H9 (cell line): ENCODE measurements around the gene PACSIN2. TPM values are rescaled to one million over a fixed set of nuclear protein-coding genes. Genes with fewer than 3 reads are reported as not detected.

Source experiments
- DNase-seq: peaks from one replicate; pipeline ENCODE4 v3.0.0-alpha.2; 2017
- H2AFZ ChIP-seq: one replicate; pipeline ENCODE4 v1.6.1; 2013; ENCODE audit warnings: mild to moderate bottlenecking, low read length, control low read depth, moderate library complexity
- H2AK5ac ChIP-seq: 2 replicates; pipeline ENCODE4 v1.6.1; 2013; ENCODE audit warnings: low read length, control low read depth, mixed read lengths; ENCODE audit not compliant: insufficient read length
- H2BK120ac ChIP-seq: one replicate; pipeline ENCODE4 v1.6.1; 2013; ENCODE audit warnings: low read depth, mild to moderate bottlenecking, low read length, control low read depth, inconsistent platforms; ENCODE audit not compliant: poor library complexity, severe bottlenecking
- H2BK12ac ChIP-seq: 2 replicates; pipeline ENCODE4 v1.6.1; 2013; ENCODE audit warnings: low read length, control low read depth, mixed read lengths, low read depth; ENCODE audit not compliant: insufficient read length
- H2BK15ac ChIP-seq: 2 replicates; pipeline ENCODE4 v1.6.1; 2013; ENCODE audit warnings: low read depth, low read length, control low read depth
- H2BK20ac ChIP-seq: one replicate; pipeline ENCODE4 v1.6.1; 2013; ENCODE audit warnings: low read depth, mild to moderate bottlenecking, low read length, control low read depth, inconsistent platforms; ENCODE audit not compliant: poor library complexity, severe bottlenecking
- H2BK5ac ChIP-seq: 2 replicates; pipeline ENCODE4 v1.6.1; 2013; ENCODE audit warnings: low read length, control low read depth, mixed read lengths; ENCODE audit not compliant: insufficient read length
- H3K14ac ChIP-seq: 2 replicates; pipeline ENCODE4 v1.6.1; 2013; ENCODE audit warnings: low read length, control low read depth; ENCODE audit not compliant: insufficient read depth
- H3K18ac ChIP-seq: 2 replicates; pipeline ENCODE4 v1.6.1; 2013; ENCODE audit warnings: low read depth, mild to moderate bottlenecking, mixed read lengths, low read length, control low read depth; ENCODE audit not compliant: insufficient read length
- H3K23ac ChIP-seq: 2 replicates; pipeline ENCODE4 v1.6.1; 2013; ENCODE audit warnings: low read length, control low read depth, mixed read lengths, low read depth; ENCODE audit not compliant: insufficient read length
- H3K23me2 ChIP-seq: 2 replicates; pipeline ENCODE4 v1.6.1; 2013; ENCODE audit warnings: low read depth, mild to moderate bottlenecking, mixed read lengths, low read length, control low read depth; ENCODE audit not compliant: insufficient read length, poor library complexity, severe bottlenecking
- H3K27ac ChIP-seq: 2 replicates; pipeline ENCODE4 v1.5.1; 2013; ENCODE audit warnings: low read length, control low read depth, mixed read lengths, low read depth; ENCODE audit not compliant: insufficient read length
- H3K27me3 ChIP-seq: 2 replicates; pipeline ENCODE4 v1.6.1; 2013; ENCODE audit warnings: low read length, control low read depth, inconsistent platforms; ENCODE audit not compliant: insufficient read depth
- H3K4ac ChIP-seq: 2 replicates; pipeline ENCODE4 v1.6.1; 2013; ENCODE audit warnings: low read depth, mild to moderate bottlenecking, control low read depth, inconsistent platforms, low read length, moderate library complexity
- H3K4me1 ChIP-seq: 2 replicates; pipeline ENCODE4 v1.6.1; 2013; ENCODE audit warnings: low read length, control low read depth, inconsistent platforms; ENCODE audit not compliant: insufficient read depth
- H3K4me2 ChIP-seq: 2 replicates; pipeline ENCODE4 v1.6.1; 2013; ENCODE audit warnings: low read length, control low read depth, mixed read lengths; ENCODE audit not compliant: insufficient read length, insufficient read depth
- H3K56ac ChIP-seq: 2 replicates; pipeline ENCODE4 v1.6.1; 2013; ENCODE audit warnings: low read depth, mild to moderate bottlenecking, mixed read lengths, low read length, control low read depth; ENCODE audit not compliant: insufficient read length
- H3K79me1 ChIP-seq: 2 replicates; pipeline ENCODE4 v1.6.1; 2013; ENCODE audit warnings: low read depth, mild to moderate bottlenecking, moderate library complexity, low read length, control low read depth, inconsistent platforms; ENCODE audit not compliant: insufficient read depth, poor library complexity, severe bottlenecking
- H3K79me2 ChIP-seq: 2 replicates; pipeline ENCODE4 v1.6.1; 2013; ENCODE audit warnings: low read length, control low read depth, inconsistent platforms; ENCODE audit not compliant: insufficient read depth
- H3K9ac ChIP-seq: 2 replicates; pipeline ENCODE4 v1.6.1; 2013; ENCODE audit warnings: low read length, control low read depth, mixed read lengths; ENCODE audit not compliant: insufficient read length; ENCODE audit errors: extremely low read depth
- H3K9me3 ChIP-seq: one replicate; pipeline ENCODE4 v1.6.1; 2013; ENCODE audit warnings: low read depth, low read length, inconsistent platforms; ENCODE audit not compliant: control insufficient read depth
- H3T11ph ChIP-seq: one replicate; pipeline ENCODE4 v1.6.1; 2013; ENCODE audit warnings: mild to moderate bottlenecking, low read length, control low read depth, inconsistent platforms
- H4K20me1 ChIP-seq: one replicate; pipeline ENCODE4 v1.6.1; 2013; ENCODE audit not compliant: control insufficient read depth, insufficient read length, insufficient read depth
- H4K5ac ChIP-seq: 2 replicates; pipeline ENCODE4 v1.6.1; 2013; ENCODE audit warnings: low read depth, mild to moderate bottlenecking, mixed read lengths, low read length, control low read depth; ENCODE audit not compliant: insufficient read length
- H4K8ac ChIP-seq: replicated peaks from 2 replicates; pipeline ENCODE4 v1.6.1; 2013; ENCODE audit warnings: low read length, control low read depth, mixed read lengths, low read depth; ENCODE audit not compliant: insufficient read length
- H4K91ac ChIP-seq: 2 replicates; pipeline ENCODE4 v1.6.1; 2013; ENCODE audit warnings: low read depth, mild to moderate bottlenecking, moderate library complexity, mixed read lengths, low read length, control low read depth; ENCODE audit not compliant: insufficient read length
- H3K27ac Mint-ChIP-seq, 3 experiments: 2 replicates in 2 of 3; 3 replicates in 1 of 3; pipeline ENCODE4 v1.8.0; 2020 to 2021; ENCODE audit warnings: mixed read lengths in 3 of 3, mild to moderate bottlenecking in 1 of 3, moderate library complexity in 1 of 3
- H3K27me3 Mint-ChIP-seq: 2 replicates; pipeline ENCODE4 v1.8.0; 2021; ENCODE audit warnings: low read depth, mild to moderate bottlenecking, moderate library complexity, mixed read lengths
- H3K36me3 Mint-ChIP-seq, 3 experiments: 2 replicates in 2 of 3; 3 replicates in 1 of 3; pipeline ENCODE4 v1.8.0; 2020 to 2021; ENCODE audit warnings: low read depth in 3 of 3, mixed read lengths in 3 of 3; ENCODE audit not compliant: insufficient read depth in 1 of 3
- H3K4me1 Mint-ChIP-seq, 2 experiments: 2 replicates each; pipeline ENCODE4 v1.8.0; 2020; ENCODE audit warnings: mixed read lengths in 2 of 2
- H3K4me3 Mint-ChIP-seq, 2 experiments: 2 replicates in 1 of 2; 3 replicates in 1 of 2; pipeline ENCODE4 v1.8.0; 2020 to 2021; ENCODE audit warnings: mild to moderate bottlenecking in 2 of 2, mixed read lengths in 2 of 2, moderate library complexity in 1 of 2
- H3K9me3 Mint-ChIP-seq, 2 experiments: 2 replicates in 1 of 2; 3 replicates in 1 of 2; pipeline ENCODE4 v1.8.0; 2020; ENCODE audit warnings: mild to moderate bottlenecking in 2 of 2, mixed read lengths in 2 of 2, moderate library complexity in 1 of 2
- CTCF ChIP-seq: fragments of 200-600 bp; sonication (generic); conservative IDR thresholded peaks from 3 replicates; pipeline ENCODE4 v1.8.0; 2021; ENCODE audit warnings: antibody characterized with exemption, mild to moderate bottlenecking
- WGBS: extraction: QIAGEN DNeasy Blood & Tissue Kit; methylation state at CpG from one replicate; pipeline ENCODE4 v1.1.7; 2013; ENCODE audit warnings: missing lambda C conversion rate, low lambda C conversion rate, mixed read lengths; ENCODE audit not compliant: insufficient read length; ENCODE audit errors: extremely low coverage; 5-methylcytosine and 5-hydroxymethylcytosine counted together
- long read RNA-seq: library from polyadenylated mRNA; unstranded; transcript quantifications from one replicate; pipeline ENCODE4 v2.0.0, GENCODE V29; 2020
- total RNA-seq: library from RNA; stranded (reverse); gene quantifications from 2 replicates; pipeline ENCODE4 v1.2.1, GENCODE V29; 2021

Gene PACSIN2
- 62.3 and 63.9 TPM in 2 replicates for total RNA-seq
- long read RNA-seq, transcript PACSIN2-201 (11 exons, 3,249 nt): major isoform, 262 of 285 reads
- long read RNA-seq, partial matches to known transcripts: 13 of 285 reads
- long read RNA-seq, other reads (novel, unspliced or antisense): 10 of 285 reads

GRCh38 chr22:43014869-43015676, at the start of gene PACSIN2:
TSS of gene PACSIN2 (minus strand) at chr22:43015149. CDS start at chr22:42912080, 103,069 bp downstream.
- Histone ChIP-seq H3K4me1 (peaks cover 8% of the 10 kb centered on the region; the same call in 1 of the 2 replicates), H3T11ph (no peak within 1 kb of the TSS), H3K23me2 (peaks cover 9% of the 10 kb centered on the region), H4K5ac (no peak within 1 kb of the TSS), H3K4ac (no peak within 1 kb of the TSS), H3K9me3 (no peaks in the 10 kb centered on the region), H4K20me1 (no peaks in the 10 kb centered on the region), H3K79me2 (peaks cover 25% of the 10 kb centered on the region; the same call in 1 of the 2 replicates), H3K27ac (no peak within 1 kb of the TSS), H3K18ac (peak within 1 kb of the TSS; percentile 18), H2BK5ac (no peak within 1 kb of the TSS), H3K14ac (peak within 1 kb of the TSS; percentile 57; the same call in 1 of the 2 replicates), H2BK120ac (no peak within 1 kb of the TSS), H2AFZ (no peak within 1 kb of the TSS), H2BK15ac (no peak within 1 kb of the TSS), H3K23ac (no peak within 1 kb of the TSS), H4K91ac (no peak within 1 kb of the TSS), H3K79me1 (no peaks in the 10 kb centered on the region), H3K9ac (peak within 1 kb of the TSS; percentile 53), H3K56ac (no peak within 1 kb of the TSS), H2BK12ac (no peak within 1 kb of the TSS), H2AK5ac (no peak within 1 kb of the TSS), H4K8ac (no peak within 1 kb of the TSS), H3K27me3 (no peaks in the 10 kb centered on the region), H2BK20ac (no peak within 1 kb of the TSS), H3K4me2 (peak within 1 kb of the TSS; percentile 66)
- Mint-ChIP-seq H3K27ac (peak within 1 kb of the TSS; percentile 95 to 97 (median 96)), H3K9me3 (peaks cover 3% of the 10 kb centered on the region in 2 experiments; a peak in 3 of 5 replicates), H3K36me3 (peaks cover 2 to 7% (median 5%) of the 10 kb centered on the region in 3 experiments; a peak in 4 of 7 replicates), H3K27me3 (peaks cover 9% of the 10 kb centered on the region), H3K4me3 (peak within 1 kb of the TSS; percentile 96 to 99), H3K4me1 (peaks cover 26 to 28% of the 10 kb centered on the region in 2 experiments)
- DNase-seq: peak; percentile 99
- no CpG with 5 or more reads among the region's 85 CpGs for WGBS
- TF ChIP-seq CTCF: no peak
